OCI-LY7 (cell line): Measurements from ENCODE around the gene PAX7. TPM values are rescaled to one million over a fixed set of nuclear protein-coding genes. Genes with fewer than 3 reads are reported as not detected.

Experiments used
- BruUV-seq: library from RNA; stranded (reverse); fragments of 400-500 nt; replicated peaks from 2 replicates; lab custom pipeline; 2021; lab: Mats Ljungman, UMichigan
- CTCF ChIA-PET: fragments of 300-600 bp; sonication (Branson Sonifier 250); formaldehyde crosslinking; loops from one replicate; lab custom pipeline; 2022; ENCODE audit warnings: antibody characterized with exemption; ENCODE audit not compliant: unreplicated experiment; lab: Charles Lee
- POLR2A ChIA-PET: fragments of 300-600 bp; sonication (Branson Sonifier 250); formaldehyde crosslinking; loops from one replicate; lab custom pipeline; 2022; ENCODE audit warnings: antibody characterized with exemption; lab: Charles Lee
- DNase-seq: peaks from one replicate; pipeline ENCODE4 v3.0.0-alpha.2; 2015; ENCODE audit warnings: low spot score
- H2AFZ ChIP-seq: fragments of 200-600 bp; sonication (generic), shearing (Covaris generic); 2 replicates; pipeline ENCODE4 v1.6.1; 2014; ENCODE audit warnings: mild to moderate bottlenecking, antibody characterized with exemption, low read length, moderate library complexity
- H3K27ac ChIP-seq: fragments of 200-600 bp; sonication (generic); 2 replicates; pipeline ENCODE4 v1.5.1; 2014; ENCODE audit warnings: mixed run types, low read depth, mild to moderate bottlenecking, moderate library complexity, low read length, inconsistent platforms; ENCODE audit not compliant: poor library complexity, severe bottlenecking
- H3K36me3 ChIP-seq: fragments of 200-600 bp; sonication (generic); 2 replicates; pipeline ENCODE4 v1.6.1; 2014; ENCODE audit warnings: mild to moderate bottlenecking, antibody characterized with exemption, low read length, moderate library complexity, mixed read lengths; ENCODE audit not compliant: insufficient read depth
- H3K4me1 ChIP-seq: fragments of 200-600 bp; sonication (generic); 2 replicates; pipeline ENCODE4 v1.5.1; 2014; ENCODE audit warnings: mild to moderate bottlenecking, low read length; ENCODE audit not compliant: insufficient read depth, poor library complexity, severe bottlenecking
- H3K4me2 ChIP-seq: fragments of 200-600 bp; sonication (generic); 2 replicates; pipeline ENCODE4 v1.6.1; 2014; ENCODE audit warnings: mild to moderate bottlenecking, low read length
- H3K4me3 ChIP-seq: fragments of 200-600 bp; sonication (generic); 2 replicates; pipeline ENCODE4 v1.5.1; 2014; ENCODE audit warnings: mild to moderate bottlenecking, low read depth, low read length; ENCODE audit not compliant: poor library complexity, severe bottlenecking
- H3K79me2 ChIP-seq: fragments of 200-600 bp; sonication (generic); 2 replicates; pipeline ENCODE4 v1.6.1; 2016; ENCODE audit warnings: low read depth, mild to moderate bottlenecking, low read length, moderate library complexity, mixed read lengths; ENCODE audit not compliant: insufficient read depth
- H3K9me2 ChIP-seq: fragments of 200-600 bp; sonication (generic); 2 replicates; pipeline ENCODE4 v1.6.1; 2016; ENCODE audit warnings: mild to moderate bottlenecking, low read length, mixed read lengths; ENCODE audit not compliant: insufficient read depth
- H3K9me3 ChIP-seq: fragments of 200-600 bp; sonication (generic); 2 replicates; pipeline ENCODE4 v1.6.1; 2014; ENCODE audit warnings: mild to moderate bottlenecking, mixed run types, low read length, mixed read lengths
- H4K20me1 ChIP-seq: fragments of 200-600 bp; sonication (generic); 2 replicates; pipeline ENCODE4 v1.6.1; 2014; ENCODE audit warnings: mild to moderate bottlenecking, antibody characterized with exemption, low read length, moderate library complexity, mixed read lengths; ENCODE audit not compliant: insufficient read depth
- EZH2phosphoT487 ChIP-seq: fragments of 200-600 bp; sonication (generic); IDR thresholded peaks from 2 replicates; pipeline ENCODE4 v1.6.1; 2018; ENCODE audit warnings: low read depth, borderline replicate concordance, mild to moderate bottlenecking, mixed run types, antibody characterized with exemption, low read length, moderate library complexity, mixed read lengths
- intact Hi-C: fragments of 100-400 bp; cut with micrococcal nuclease; formaldehyde crosslinking; loops from one replicate; pipeline ENCODE4 v1.10.0; 2022; ENCODE audit not compliant: unreplicated experiment
- total RNA-seq, 2 experiments: library from RNA; depleted of rRNA in 1 of 2; stranded (reverse); fragments of >200 nt in 1 of 2; shearing (Covaris generic) in 1 of 2; gene quantifications; 2 replicates each; pipeline ENCODE4 v1.2.3, GENCODE V29; 2014 to 2022
- TF ChIP-seq, protein P1 (sequence below): fragments of 200-600 bp; sonication (generic); conservative IDR thresholded peaks from 2 replicates; pipeline ENCODE4 v1.5.1; 2014; ENCODE audit warnings: mild to moderate bottlenecking, antibody characterized with exemption, low read length, moderate library complexity, mixed read lengths

PAX7 gene
- total RNA-seq, 2 experiments from 2014 or later, result not detected

DNA sequence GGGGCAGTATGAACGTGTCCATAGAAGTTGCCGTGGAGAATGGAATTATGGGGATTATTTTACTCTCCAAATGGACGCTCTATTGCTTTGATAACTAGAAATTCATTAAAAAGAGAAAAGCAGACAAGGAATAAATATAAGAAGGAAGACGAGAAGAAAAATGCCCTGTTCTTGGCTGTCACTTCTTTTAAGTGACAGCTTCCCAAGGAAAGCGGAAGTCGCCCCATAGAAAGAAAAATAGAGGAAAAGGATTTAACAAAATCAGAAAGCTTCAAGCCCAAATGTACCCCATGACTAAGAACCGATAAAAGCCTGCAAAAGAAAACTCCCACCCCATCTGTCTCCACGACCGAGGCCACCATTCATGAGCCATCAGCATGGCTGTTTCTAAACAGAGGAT lies 143.1 kb downstream of the PAX7 start:
- H3K9me3 ChIP-seq, result no peaks in the 10 kb centered on the region
- H2AFZ ChIP-seq, result no peak overlapping the region
- POLR2A ChIA-PET, result no interaction called here
- no TSS peak for BruUV-seq
- H3K4me2 ChIP-seq, result no peak overlapping the region
- no peaks in the 10 kb centered on the region for H3K36me3 ChIP-seq
- DNase-seq, result no peak
- CTCF ChIA-PET, result no interaction called here
- H3K27ac ChIP-seq, result no peak overlapping the region
- no peaks in the 10 kb centered on the region for H3K4me1 ChIP-seq
- TF ChIP-seq, protein P1, sequence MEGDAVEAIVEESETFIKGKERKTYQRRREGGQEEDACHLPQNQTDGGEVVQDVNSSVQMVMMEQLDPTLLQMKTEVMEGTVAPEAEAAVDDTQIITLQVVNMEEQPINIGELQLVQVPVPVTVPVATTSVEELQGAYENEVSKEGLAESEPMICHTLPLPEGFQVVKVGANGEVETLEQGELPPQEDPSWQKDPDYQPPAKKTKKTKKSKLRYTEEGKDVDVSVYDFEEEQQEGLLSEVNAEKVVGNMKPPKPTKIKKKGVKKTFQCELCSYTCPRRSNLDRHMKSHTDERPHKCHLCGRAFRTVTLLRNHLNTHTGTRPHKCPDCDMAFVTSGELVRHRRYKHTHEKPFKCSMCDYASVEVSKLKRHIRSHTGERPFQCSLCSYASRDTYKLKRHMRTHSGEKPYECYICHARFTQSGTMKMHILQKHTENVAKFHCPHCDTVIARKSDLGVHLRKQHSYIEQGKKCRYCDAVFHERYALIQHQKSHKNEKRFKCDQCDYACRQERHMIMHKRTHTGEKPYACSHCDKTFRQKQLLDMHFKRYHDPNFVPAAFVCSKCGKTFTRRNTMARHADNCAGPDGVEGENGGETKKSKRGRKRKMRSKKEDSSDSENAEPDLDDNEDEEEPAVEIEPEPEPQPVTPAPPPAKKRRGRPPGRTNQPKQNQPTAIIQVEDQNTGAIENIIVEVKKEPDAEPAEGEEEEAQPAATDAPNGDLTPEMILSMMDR, result no peak
- TF ChIP-seq EZH2phosphoT487, result no peak
- H3K79me2 ChIP-seq, result no peaks in the 10 kb centered on the region
- no peak overlapping the region for H3K4me3 ChIP-seq
- H3K9me2 ChIP-seq, result no peaks in the 10 kb centered on the region
- H4K20me1 ChIP-seq, result no peaks in the 10 kb centered on the region
- intact Hi-C loops, result no loop called here

DNA sequence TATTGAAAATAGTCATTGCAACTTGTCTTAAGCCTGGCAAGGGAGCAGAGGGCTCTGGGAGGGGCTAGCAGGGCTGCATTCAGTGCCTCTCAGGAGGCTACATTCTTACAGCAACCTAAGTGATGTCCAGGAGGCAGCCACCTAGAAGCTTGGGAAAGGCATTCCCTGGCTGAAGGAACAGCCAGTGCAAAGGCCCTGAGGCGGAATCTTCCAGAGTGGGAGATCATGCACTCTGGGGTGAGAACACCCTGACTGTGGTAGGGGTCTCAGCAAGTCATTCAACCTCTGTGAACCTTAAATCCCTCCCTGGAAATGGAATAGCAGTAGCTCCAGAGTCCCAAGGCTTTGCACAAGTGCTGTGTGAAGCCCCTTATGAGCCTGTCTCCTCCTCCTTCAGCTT lies 144.7 kb downstream of the PAX7 start:
- no TSS peak for BruUV-seq
- no peaks in the 10 kb centered on the region for H3K9me2 ChIP-seq
- no peak overlapping the region for H3K4me3 ChIP-seq
- no peak overlapping the region for H3K4me2 ChIP-seq
- no peaks in the 10 kb centered on the region for H4K20me1 ChIP-seq
- no peaks in the 10 kb centered on the region for H3K79me2 ChIP-seq
- no peak for DNase-seq
- H3K4me1 ChIP-seq, result no peaks in the 10 kb centered on the region
- TF ChIP-seq, protein P1, result no peak
- TF ChIP-seq EZH2phosphoT487, result no peak
- ChIA-PET CTCF (no interaction called here), POLR2A (no interaction called here)
- intact Hi-C loops, result no loop called here
- H3K9me3 ChIP-seq, result no peaks in the 10 kb centered on the region
- no peaks in the 10 kb centered on the region for H3K36me3 ChIP-seq
- H2AFZ ChIP-seq, result no peak overlapping the region
- no peak overlapping the region for H3K27ac ChIP-seq

DNA sequence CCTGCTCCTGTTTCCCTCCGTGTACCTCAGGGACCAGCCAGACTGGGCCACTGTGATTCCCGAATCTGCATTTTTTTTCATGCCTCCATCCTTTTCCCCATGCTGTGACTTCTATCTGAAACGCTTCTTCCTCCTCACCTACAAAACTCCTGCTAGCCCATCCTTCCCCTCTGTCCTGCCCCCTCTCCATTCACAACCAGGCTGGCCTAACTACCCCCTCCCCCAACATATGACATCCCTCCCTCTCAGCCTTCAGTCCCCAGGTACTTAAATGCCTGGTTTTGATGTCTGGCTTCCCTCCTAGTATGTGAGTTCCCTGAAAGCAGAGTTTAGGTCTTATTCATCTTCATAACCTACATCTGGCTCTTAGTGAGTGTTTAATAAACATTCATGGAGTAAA lies 146.1 kb downstream of the PAX7 start:
- TF ChIP-seq, protein P1, result no peak
- no peak for TF ChIP-seq EZH2phosphoT487
- Histone ChIP-seq H3K4me2 (no peak overlapping the region), H3K36me3 (no peaks in the 10 kb centered on the region), H3K79me2 (no peaks in the 10 kb centered on the region), H3K9me2 (no peaks in the 10 kb centered on the region), H4K20me1 (no peaks in the 10 kb centered on the region), H3K4me1 (no peaks in the 10 kb centered on the region), H2AFZ (no peak overlapping the region), H3K27ac (no peak overlapping the region), H3K4me3 (no peak overlapping the region), H3K9me3 (no peaks in the 10 kb centered on the region)
- DNase-seq, result no peak
- CTCF ChIA-PET, result no interaction called here
- intact Hi-C loops, result no loop called here
- POLR2A ChIA-PET, result no interaction called here
- BruUV-seq, result no TSS peak
